Gastroesophageal sphincter (tissue), 3 donors: Measurements from ENCODE around the gene ZP4.

ENCODE experiments used
- CTCF ChIP-seq, 4 experiments: fragments of 200-600 bp in 2 of 4; fragments of 450-650 bp in 2 of 4; sonication (generic) in 1 of 4; IDR thresholded peaks; one replicate each; pipeline ENCODE4 v1.5.1; 2017 to 2019; ENCODE audit warnings: antibody characterized with exemption in 4 of 4, mild to moderate bottlenecking in 2 of 4, moderate library complexity in 2 of 4
- EP300 ChIP-seq: sonication (generic); formaldehyde crosslinking; IDR thresholded peaks from one replicate; pipeline ENCODE4 v1.6.1; 2017; ENCODE audit warnings: antibody characterized with exemption, mild to moderate bottlenecking
- POLR2A ChIP-seq, 2 donors: fragments of 450-650 bp; IDR thresholded peaks; one replicate each; pipeline ENCODE4 v1.6.1; 2017; ENCODE audit warnings: antibody characterized with exemption in 2 of 2, mild to moderate bottlenecking in 2 of 2, moderate library complexity in 1 of 2
- POLR2AphosphoS5 ChIP-seq: sonication (generic); formaldehyde crosslinking; IDR thresholded peaks from one replicate; pipeline ENCODE4 v1.6.1; 2017; ENCODE audit warnings: antibody characterized with exemption

- TF ChIP-seq POLR2AphosphoS5 (no peak), CTCF (IDR thresholded peaks at IDR 0.05) (no peak), POLR2A (IDR thresholded peaks at IDR 0.05) (no peak), EP300 (no peak)
Measured at GRCh38 chr1:237884237-237884636, 6.5 kb downstream of the ZP4 start.
